Pancreas (tissue), 10 donors: ENCODE data around the gene FBXO22. TPM values are rescaled to one million over a fixed set of nuclear protein-coding genes. Genes with fewer than 3 reads are reported as not detected.
"Not testable (repeated sequence)": the region's sequence is repeated elsewhere in the genome, so short reads cannot be mapped to it uniquely, and the experiment has no call there.

ENCODE experiments used
- ATAC-seq, 4 donors: fragments of 200-7000 bp; cut with Tn5 transposase; one replicate each; pipeline versions ENCODE4 v1.8.0 to v1.9.1; 2020; ENCODE audit warnings: mild to moderate bottlenecking in 4 of 4, moderate library complexity in 4 of 4
- DNase-seq, 6 donors: peaks; one replicate each; pipeline ENCODE4 v3.0.0-alpha.2; 2020
- FAIRE-seq: peaks from 2 replicates; lab custom pipeline; 2012; peaks lifted over from hg19 to GRCh38; lab: Jason Lieb, UNC
- H3K27ac ChIP-seq, 4 donors: fragments of 200-600 bp; sonication (generic); 1 replicate in 3 of 4; 2 replicates in 1 of 4; pipeline versions ENCODE4 v1.5.0 to v1.8.0; 2020
- H3K27me3 ChIP-seq, 4 donors: fragments of 200-600 bp; one replicate each; pipeline ENCODE4 v1.8.0; 2021
- H3K36me3 ChIP-seq, 3 donors: fragments of 200-600 bp; sonication (generic) in 1 of 3; one replicate each; pipeline versions ENCODE4 v1.5.0 to v1.8.0; 2020 to 2021
- H3K4me1 ChIP-seq, 3 donors: fragments of 200-600 bp; one replicate each; pipeline ENCODE4 v1.8.0; 2021
- H3K4me3 ChIP-seq, 4 donors: fragments of 200-600 bp; sonication (generic) in 2 of 4; one replicate each; pipeline versions ENCODE4 v1.5.0 to v1.8.0; 2020 to 2021
- H3K9me3 ChIP-seq, 4 donors: fragments of 200-600 bp; one replicate each; pipeline ENCODE4 v1.8.0; 2021
- CTCF ChIP-seq, 4 donors: fragments of 200-600 bp; sonication (generic) in 3 of 4; IDR thresholded peaks; one replicate each; pipeline versions ENCODE4 v1.5.0 to v1.8.0; 2021; ENCODE audit warnings: antibody characterized with exemption in 4 of 4
- WGBS, 2 donors: extraction: QIAGEN DNeasy Blood & Tissue Kit; methylation state at CpG; one replicate each; pipeline ENCODE4 v1.1.7; 2013; 5-methylcytosine and 5-hydroxymethylcytosine counted together
- intact Hi-C, 3 donors: fragments of 100-400 bp; cut with DNase I; formaldehyde crosslinking; loops; one replicate each; pipeline versions ENCODE4 v1.11.1 to v1.14.2; 2022
- polyA plus RNA-seq, 2 donors: library from polyadenylated mRNA; stranded (reverse); fragments of 200-250 nt; gene quantifications; one replicate each; pipeline ENCODE4 v1.2.3, GENCODE V29; 2013
- total RNA-seq, 6 donors: library from RNA; stranded (reverse); fragmentation: NEBNext Ultra II Directional in 4 of 6; extraction: Animal tissue kit (Norgen Biotek cat#: 25700) in 4 of 6; gene quantifications; one replicate each; pipeline versions ENCODE4 v1.2.1 to v1.2.4, GENCODE V29; 2021 to 2023
- donor health status: healthy with polysubstance abuse.
- donor health status: DM: no; HTN: no; CAD: no; lungs with moderate emphysema.
- donor health status: DM: no; HTN: no; CAD: no.
- donor health status: control.
- donor health status: control.
- donor health status: Bipolar disorder and iron deficiency.
- donor health status: DM: yes; HTN: yes; CAD: no.
- donor health status: DM: no; HTN: no; CAD: no.
- donor health status: DM: no; HTN: no; CAD: no.
- donor health status: DM: yes; HTN: yes; CAD: no.

Gene FBXO22
- total and polyA plus RNA-seq, 8 donors, result 3.1 to 14.9 (median 12.5) TPM

GRCh38 chr15:75981149-75981815 lies 77.6 kb downstream of the FBXO22 start:
- DNase-seq (peak in 2 of 6 donors; percentile 45 to 52), ATAC-seq (peak; percentile 86 to 94 (median 87)), FAIRE-seq (no peak)
- 29 to 33% methylated on average over 2 of the region's 2 CpGs for WGBS, 2 donors
- Histone ChIP-seq H3K27ac (peak overlapping the region in 3 of 4 donors; percentile 25 to 57 (median 36)), H3K4me3 (no peak overlapping the region), H3K36me3 (no peaks in the 10 kb centered on the region), H3K27me3 (no peaks in the 10 kb centered on the region), H3K9me3 (no peaks in the 10 kb centered on the region), H3K4me1 (peaks cover 20 to 39% (median 22%) of the 10 kb centered on the region in 3 donors)
- intact Hi-C loops, result no loop called here
- TF ChIP-seq CTCF (IDR thresholded peaks at IDR 0.05), result no peak

GRCh38 chr15:75982468-75982867 lies 78.8 kb downstream of the FBXO22 start:
- intact Hi-C loops, result no loop called here
- Histone ChIP-seq H3K36me3 (no peaks in the 10 kb centered on the region), H3K4me3 (no peak overlapping the region), H3K27ac (peak overlapping the region in 2 of 4 donors; percentile 25 to 57), H3K9me3 (no peaks in the 10 kb centered on the region), H3K27me3 (no peaks in the 10 kb centered on the region), H3K4me1 (peaks cover 20 to 39% (median 22%) of the 10 kb centered on the region in 3 donors)
- no peak for ATAC-seq
- no peak for FAIRE-seq
- TF ChIP-seq CTCF (IDR thresholded peaks at IDR 0.05), result no peak
- 61 to 64% methylated on average over 2 of the region's 2 CpGs for WGBS, 2 donors
- DNase-seq, result no peak

GRCh38 chr15:75984706-75985105 lies 81.0 kb downstream of the FBXO22 start:
- FAIRE-seq, H3K27me3 ChIP-seq: not testable (repeated sequence)
- WGBS, 2 donors, result 94 to 96% methylated on average over 3 of the region's 3 CpGs

GRCh38 chr15:75985971-75986370 lies 82.3 kb downstream of the FBXO22 start:
- DNase-seq (no peak), ATAC-seq (no peak), FAIRE-seq (no peak)
- no peaks in the 10 kb centered on the region for H3K27me3 ChIP-seq
- H3K4me1 ChIP-seq, result peaks cover 1 to 24% (median 10%) of the 10 kb centered on the region in 3 donors
- WGBS, 2 donors, result 34 to 39% methylated on average over 1 of the region's 1 CpG
- H3K4me3 ChIP-seq, result no peak overlapping the region
- H3K9me3 ChIP-seq, result no peaks in the 10 kb centered on the region
- no peak for TF ChIP-seq CTCF (IDR thresholded peaks at IDR 0.05)
- intact Hi-C loops, result no loop called here
- H3K27ac ChIP-seq, result no peak overlapping the region
- H3K36me3 ChIP-seq, result no peaks in the 10 kb centered on the region

More at GRCh38 chr15:75984706-75985105, 81.0 kb downstream of the FBXO22 start:
- H3K4me1 ChIP-seq, result peaks cover 14 to 28% (median 15%) of the 10 kb centered on the region in 3 donors
- H3K4me3 ChIP-seq, H3K9me3 ChIP-seq, ATAC-seq, H3K36me3 ChIP-seq, DNase-seq, intact Hi-C loops, H3K27ac ChIP-seq: not testable (repeated sequence)

- no peak overlapping the region for H3K4me3 ChIP-seq
- peaks cover 0 to 2% (median 0%) of the 10 kb centered on the region in 4 donors for H3K9me3 ChIP-seq
- peak in 1 of 4 donors; percentile 29 for ATAC-seq
- H3K27me3 ChIP-seq, result no peaks in the 10 kb centered on the region
- intact Hi-C loops, result no loop called here
- WGBS, 2 donors, result 89% methylated on average over 2 of the region's 2 CpGs
- no peak for FAIRE-seq
- no peak for TF ChIP-seq CTCF (IDR thresholded peaks at IDR 0.05)
- no peaks in the 10 kb centered on the region for H3K36me3 ChIP-seq
- no peak for DNase-seq
- H3K4me1 ChIP-seq, result peaks cover 0 to 10% (median 5%) of the 10 kb centered on the region in 3 donors
- no peak overlapping the region for H3K27ac ChIP-seq
Measured at GRCh38 chr15:75989045-75989444, 85.4 kb downstream of the FBXO22 start.
